ENCODE data around the gene DAPP1.

The DAPP1 gene

GRCh38 chr4:99891351-99891750 lies 74.7 kb downstream of the DAPP1 start:
- no peak for ATAC-seq

GRCh38 chr4:99893029-99893428 lies 76.4 kb downstream of the DAPP1 start:
- TF ChIP-seq ZNF8 (CRISPR knock-in tag; IDR thresholded peaks at IDR 0.05) (no peak), CSDC2 (CRISPR knock-in tag; IDR thresholded peaks at IDR 0.05) (no peak), OSR1 (CRISPR knock-in tag; IDR thresholded peaks at IDR 0.05) (no peak), ZNF565 (CRISPR knock-in tag; conservative IDR thresholded peaks at IDR 0.05; ENCODE audit: low read depth) (no peak), TCF4 (CRISPR knock-in tag; IDR thresholded peaks at IDR 0.05; ENCODE audit: borderline replicate concordance) (no peak), TOX (CRISPR knock-in tag; IDR thresholded peaks at IDR 0.05; ENCODE audit: borderline replicate concordance) (no peak), GLIS3 (CRISPR knock-in tag; IDR thresholded peaks at IDR 0.05) (no peak), ESRRG (CRISPR knock-in tag; IDR thresholded peaks at IDR 0.05) (no peak), ZFP3 (CRISPR knock-in tag; IDR thresholded peaks at IDR 0.05) (no peak), BACH2 (CRISPR knock-in tag; IDR thresholded peaks at IDR 0.05; ENCODE audit: borderline replicate concordance) (no peak), ZFP30 (CRISPR knock-in tag; IDR thresholded peaks at IDR 0.05) (no peak), PATZ1 (CRISPR knock-in tag; IDR thresholded peaks at IDR 0.05; ENCODE audit: borderline replicate concordance) (no peak), TSHZ2 (CRISPR knock-in tag; IDR thresholded peaks at IDR 0.05) (no peak), RARB (CRISPR knock-in tag; IDR thresholded peaks at IDR 0.05) (no peak), ZNF70 (CRISPR knock-in tag; IDR thresholded peaks at IDR 0.05) (no peak)
- TF ChIP-seq, protein P1, sequence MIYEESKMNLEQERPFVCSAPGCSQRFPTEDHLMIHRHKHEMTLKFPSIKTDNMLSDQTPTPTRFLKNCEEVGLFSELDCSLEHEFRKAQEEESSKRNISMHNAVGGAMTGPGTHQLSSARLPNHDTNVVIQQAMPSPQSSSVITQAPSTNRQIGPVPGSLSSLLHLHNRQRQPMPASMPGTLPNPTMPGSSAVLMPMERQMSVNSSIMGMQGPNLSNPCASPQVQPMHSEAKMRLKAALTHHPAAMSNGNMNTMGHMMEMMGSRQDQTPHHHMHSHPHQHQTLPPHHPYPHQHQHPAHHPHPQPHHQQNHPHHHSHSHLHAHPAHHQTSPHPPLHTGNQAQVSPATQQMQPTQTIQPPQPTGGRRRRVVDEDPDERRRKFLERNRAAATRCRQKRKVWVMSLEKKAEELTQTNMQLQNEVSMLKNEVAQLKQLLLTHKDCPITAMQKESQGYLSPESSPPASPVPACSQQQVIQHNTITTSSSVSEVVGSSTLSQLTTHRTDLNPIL (CRISPR knock-in tag; IDR thresholded peaks at IDR 0.05; ENCODE audit: low read depth): no peak
- TF ChIP-seq, protein P2, sequence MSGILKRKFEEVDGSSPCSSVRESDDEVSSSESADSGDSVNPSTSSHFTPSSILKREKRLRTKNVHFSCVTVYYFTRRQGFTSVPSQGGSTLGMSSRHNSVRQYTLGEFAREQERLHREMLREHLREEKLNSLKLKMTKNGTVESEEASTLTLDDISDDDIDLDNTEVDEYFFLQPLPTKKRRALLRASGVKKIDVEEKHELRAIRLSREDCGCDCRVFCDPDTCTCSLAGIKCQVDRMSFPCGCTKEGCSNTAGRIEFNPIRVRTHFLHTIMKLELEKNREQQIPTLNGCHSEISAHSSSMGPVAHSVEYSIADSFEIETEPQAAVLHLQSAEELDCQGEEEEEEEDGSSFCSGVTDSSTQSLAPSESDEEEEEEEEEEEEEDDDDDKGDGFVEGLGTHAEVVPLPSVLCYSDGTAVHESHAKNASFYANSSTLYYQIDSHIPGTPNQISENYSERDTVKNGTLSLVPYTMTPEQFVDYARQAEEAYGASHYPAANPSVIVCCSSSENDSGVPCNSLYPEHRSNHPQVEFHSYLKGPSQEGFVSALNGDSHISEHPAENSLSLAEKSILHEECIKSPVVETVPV (CRISPR knock-in tag; IDR thresholded peaks at IDR 0.05): no peak
- ATAC-seq: no peak

More at GRCh38 chr4:99891351-99891750, 74.7 kb downstream of the DAPP1 start:
- TF ChIP-seq ISL1 (CRISPR knock-in tag; IDR thresholded peaks at IDR 0.05): no peak
- no peak for TF ChIP-seq ESRRG (CRISPR knock-in tag; IDR thresholded peaks at IDR 0.05)
- TF ChIP-seq TSHZ2 (CRISPR knock-in tag; IDR thresholded peaks at IDR 0.05): no peak
- TF ChIP-seq CSDC2 (CRISPR knock-in tag; IDR thresholded peaks at IDR 0.05): no peak

DNA sequence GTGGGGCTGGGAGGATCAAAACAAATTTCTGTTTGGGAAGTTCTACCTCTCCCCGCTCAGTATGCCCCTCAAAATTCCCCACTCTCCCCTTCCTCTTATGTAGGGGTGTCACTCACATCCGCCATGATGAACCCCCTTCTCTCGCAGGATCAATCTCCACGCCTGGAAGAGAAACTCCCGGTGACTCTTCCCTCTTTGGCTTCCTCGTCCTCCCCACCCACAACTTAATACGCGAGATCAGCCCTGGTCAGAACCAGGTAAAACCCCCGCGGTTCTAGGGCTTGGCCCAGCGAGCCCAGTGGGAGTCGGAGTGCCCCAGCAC lies 77.2 kb downstream of the DAPP1 start:
- ATAC-seq: no peak
- TF ChIP-seq PATZ1 (CRISPR knock-in tag; IDR thresholded peaks at IDR 0.05; ENCODE audit: borderline replicate concordance): no peak
- no peak for TF ChIP-seq CSDC2 (CRISPR knock-in tag; IDR thresholded peaks at IDR 0.05)
- no peak for TF ChIP-seq TSHZ2 (CRISPR knock-in tag; IDR thresholded peaks at IDR 0.05)
- no peak for TF ChIP-seq SNAI2 (CRISPR knock-in tag; IDR thresholded peaks at IDR 0.05)
- TF ChIP-seq ZC3H10 (CRISPR knock-in tag; IDR thresholded peaks at IDR 0.05): no peak
- no peak for TF ChIP-seq ZNF70 (CRISPR knock-in tag; IDR thresholded peaks at IDR 0.05)
- TF ChIP-seq ESRRG (CRISPR knock-in tag; IDR thresholded peaks at IDR 0.05): no peak
- TF ChIP-seq, protein P2 (CRISPR knock-in tag; IDR thresholded peaks at IDR 0.05): no peak
- TF ChIP-seq TCF4 (CRISPR knock-in tag; IDR thresholded peaks at IDR 0.05; ENCODE audit: borderline replicate concordance): no peak
- TF ChIP-seq GLIS3 (CRISPR knock-in tag; IDR thresholded peaks at IDR 0.05): no peak
- TF ChIP-seq ZNF565 (CRISPR knock-in tag; conservative IDR thresholded peaks at IDR 0.05; ENCODE audit: low read depth): no peak
- no peak for TF ChIP-seq ZNF8 (CRISPR knock-in tag; IDR thresholded peaks at IDR 0.05)
